BE2C (cell line): ENCODE results near the gene CASK.

Source experiments
- DNase-seq: peaks from one replicate; pipeline ENCODE4 v3.0.0-alpha.2; 2020
- H3K27me3 ChIP-seq: fragments of 250-450 bp; sonication (Bioruptor Pico); 2 replicates; pipeline ENCODE4 v1.5.1; 2020; ENCODE audit warnings: mild to moderate bottlenecking
- H3K36me3 ChIP-seq: fragments of 250-450 bp; sonication (Bioruptor Pico); 2 replicates; pipeline ENCODE4 v1.5.1; 2020; ENCODE audit warnings: mild to moderate bottlenecking
- H3K4me1 ChIP-seq: fragments of 250-450 bp; sonication (Bioruptor Pico); 2 replicates; pipeline ENCODE4 v1.5.1; 2020
- H3K4me3 ChIP-seq: 2 replicates; pipeline ENCODE4 v1.5.1; 2011; ENCODE audit warnings: low read depth, low read length
- H3K9me3 ChIP-seq: fragments of 250-450 bp; sonication (Bioruptor Pico); 2 replicates; pipeline ENCODE4 v1.5.1; 2020
- CTCF ChIP-seq: IDR thresholded peaks from 2 replicates; pipeline ENCODE4 v1.5.1; 2012; ENCODE audit warnings: mild to moderate bottlenecking, low read depth, low read length

Gene CASK

GRCh38 chrX:41846714-41847113 lies 76.6 kb downstream of the CASK start:
- Histone ChIP-seq H3K27me3 (no peaks in the 10 kb centered on the region), H3K9me3 (no peaks in the 10 kb centered on the region), H3K4me3 (no peak overlapping the region), H3K36me3 (no peaks in the 10 kb centered on the region), H3K4me1 (no peaks in the 10 kb centered on the region)
- TF ChIP-seq CTCF = no peak
- DNase-seq = no peak

- H3K27me3 ChIP-seq = no peaks in the 10 kb centered on the region
- no peaks in the 10 kb centered on the region for H3K4me1 ChIP-seq
- H3K4me3 ChIP-seq = no peak overlapping the region
Observed at GRCh38 chrX:41837270-41837944, 85.9 kb downstream of the CASK start.

GRCh38 chrX:41828826-41829225 lies 94.5 kb downstream of the CASK start:
- no peak for DNase-seq
- no peak overlapping the region for H3K4me3 ChIP-seq
- no peaks in the 10 kb centered on the region for H3K4me1 ChIP-seq
- H3K27me3 ChIP-seq = no peaks in the 10 kb centered on the region
- H3K36me3 ChIP-seq = no peaks in the 10 kb centered on the region
- no peaks in the 10 kb centered on the region for H3K9me3 ChIP-seq
- TF ChIP-seq CTCF = no peak

More at GRCh38 chrX:41837270-41837944, 85.9 kb downstream of the CASK start:
- no peak for TF ChIP-seq CTCF
- Histone ChIP-seq H3K9me3 (no peaks in the 10 kb centered on the region), H3K36me3 (no peaks in the 10 kb centered on the region)
- no peak for DNase-seq

- Histone ChIP-seq H3K27me3 (no peaks in the 10 kb centered on the region), H3K4me3 (no peak overlapping the region), H3K9me3 (no peaks in the 10 kb centered on the region), H3K4me1 (no peaks in the 10 kb centered on the region), H3K36me3 (no peaks in the 10 kb centered on the region)
- DNase-seq = no peak
- TF ChIP-seq CTCF = no peak
Observed at GRCh38 chrX:41827886-41828285, 95.5 kb downstream of the CASK start.

GRCh38 chrX:41825796-41826195 lies 97.6 kb downstream of the CASK start:
- no peaks in the 10 kb centered on the region for H3K36me3 ChIP-seq
- H3K9me3 ChIP-seq = no peaks in the 10 kb centered on the region
- H3K4me3 ChIP-seq = no peak overlapping the region
- H3K4me1 ChIP-seq = no peaks in the 10 kb centered on the region
- no peak for TF ChIP-seq CTCF
- DNase-seq = no peak
- no peaks in the 10 kb centered on the region for H3K27me3 ChIP-seq

- DNase-seq = no peak
- H3K27me3 ChIP-seq = no peaks in the 10 kb centered on the region
- H3K4me3 ChIP-seq = no peak overlapping the region
- no peak for TF ChIP-seq CTCF
- H3K36me3 ChIP-seq = no peaks in the 10 kb centered on the region
- H3K4me1 ChIP-seq = no peaks in the 10 kb centered on the region
- no peaks in the 10 kb centered on the region for H3K9me3 ChIP-seq
Observed at GRCh38 chrX:41824551-41824950, 98.8 kb downstream of the CASK start.
